Pancreas (tissue), 10 donors: ENCODE results near the gene PRDM12. TPM values are rescaled to one million over a fixed set of nuclear protein-coding genes. Genes with fewer than 3 reads are reported as not detected.

Source experiments
- ATAC-seq, 4 donors: fragments of 200-7000 bp; cut with Tn5 transposase; one replicate each; pipeline versions ENCODE4 v1.8.0 to v1.9.1; 2020; ENCODE audit warnings: mild to moderate bottlenecking in 4 of 4, moderate library complexity in 4 of 4
- DNase-seq, 6 donors: peaks; one replicate each; pipeline ENCODE4 v3.0.0-alpha.2; 2020
- FAIRE-seq: peaks from 2 replicates; lab custom pipeline; 2012; peaks lifted over from hg19 to GRCh38; lab: Jason Lieb, UNC
- H3K27ac ChIP-seq, 4 donors: fragments of 200-600 bp; sonication (generic); 1 replicate in 3 of 4; 2 replicates in 1 of 4; pipeline versions ENCODE4 v1.5.0 to v1.8.0; 2020
- H3K27me3 ChIP-seq, 4 donors: fragments of 200-600 bp; one replicate each; pipeline ENCODE4 v1.8.0; 2021
- H3K36me3 ChIP-seq, 3 donors: fragments of 200-600 bp; sonication (generic) in 1 of 3; one replicate each; pipeline versions ENCODE4 v1.5.0 to v1.8.0; 2020 to 2021
- H3K4me1 ChIP-seq, 3 donors: fragments of 200-600 bp; one replicate each; pipeline ENCODE4 v1.8.0; 2021
- H3K4me3 ChIP-seq, 4 donors: fragments of 200-600 bp; sonication (generic) in 2 of 4; one replicate each; pipeline versions ENCODE4 v1.5.0 to v1.8.0; 2020 to 2021
- H3K9me3 ChIP-seq, 4 donors: fragments of 200-600 bp; one replicate each; pipeline ENCODE4 v1.8.0; 2021
- CTCF ChIP-seq, 4 donors: fragments of 200-600 bp; sonication (generic) in 3 of 4; IDR thresholded peaks; one replicate each; pipeline versions ENCODE4 v1.5.0 to v1.8.0; 2021; ENCODE audit warnings: antibody characterized with exemption in 4 of 4
- WGBS, 2 donors: extraction: QIAGEN DNeasy Blood & Tissue Kit; methylation state at CpG; one replicate each; pipeline ENCODE4 v1.1.7; 2013; 5-methylcytosine and 5-hydroxymethylcytosine counted together
- intact Hi-C, 3 donors: fragments of 100-400 bp; cut with DNase I; formaldehyde crosslinking; loops; one replicate each; pipeline versions ENCODE4 v1.11.1 to v1.14.2; 2022
- polyA plus RNA-seq, 2 donors: library from polyadenylated mRNA; stranded (reverse); fragments of 200-250 nt; gene quantifications; one replicate each; pipeline ENCODE4 v1.2.3, GENCODE V29; 2013
- total RNA-seq, 6 donors: library from RNA; stranded (reverse); fragmentation: NEBNext Ultra II Directional in 4 of 6; extraction: Animal tissue kit (Norgen Biotek cat#: 25700) in 4 of 6; gene quantifications; one replicate each; pipeline versions ENCODE4 v1.2.1 to v1.2.4, GENCODE V29; 2021 to 2023
- donor health status: healthy with polysubstance abuse.
- donor health status: DM: no; HTN: no; CAD: no; lungs with moderate emphysema.
- donor health status: DM: no; HTN: no; CAD: no.
- donor health status: control.
- donor health status: control.
- donor health status: Bipolar disorder and iron deficiency.
- donor health status: DM: yes; HTN: yes; CAD: no.
- donor health status: DM: no; HTN: no; CAD: no.
- donor health status: DM: no; HTN: no; CAD: no.
- donor health status: DM: yes; HTN: yes; CAD: no.

PRDM12 gene
- total and polyA plus RNA-seq, 8 donors: 0.02 to 0.06 (median 0.06) TPM; not detected in 5

DNA sequence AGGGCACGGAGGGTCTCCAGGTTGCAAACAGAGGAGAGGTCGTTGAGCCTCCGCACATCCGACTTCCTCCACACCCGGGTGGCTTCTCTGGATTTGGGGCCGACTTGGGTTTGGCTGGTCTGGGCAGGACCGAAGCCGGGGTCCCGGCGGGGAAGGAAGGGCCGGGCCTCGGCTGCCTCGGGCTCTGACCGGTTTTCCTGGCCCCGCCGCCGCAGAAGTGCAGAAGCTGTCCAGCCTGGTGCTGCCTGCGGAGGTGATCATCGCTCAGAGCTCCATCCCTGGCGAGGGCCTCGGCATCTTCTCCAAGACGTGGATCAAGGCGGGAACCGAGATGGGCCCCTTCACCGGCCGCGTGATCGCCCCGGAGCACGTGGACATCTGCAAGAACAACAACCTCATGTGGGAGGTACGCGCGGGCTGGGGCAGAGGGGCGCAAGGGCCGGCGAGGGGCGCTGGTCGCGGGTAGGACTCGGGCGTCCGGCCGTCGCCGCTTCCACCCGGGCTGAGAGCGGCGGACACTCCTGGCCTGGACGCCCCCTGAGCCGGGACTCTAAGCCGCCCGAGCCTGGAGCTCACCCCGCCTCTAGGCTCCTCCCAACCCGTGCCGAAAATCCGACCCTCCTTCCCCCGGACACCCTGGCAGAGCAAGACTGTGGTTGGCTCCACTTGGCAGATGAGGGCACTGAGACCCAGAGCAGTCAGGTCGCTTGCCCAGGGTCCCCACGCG, 2.2 kb downstream of the PRDM12 start:
- FAIRE-seq (no peak), ATAC-seq (no peak), DNase-seq (no peak)
- no peak overlapping the region for H3K4me3 ChIP-seq
- no peak overlapping the region for H3K27ac ChIP-seq
- WGBS, 2 donors: 8% methylated on average over 45 to 60 of the region's 60 CpGs
- no peak for TF ChIP-seq CTCF (IDR thresholded peaks at IDR 0.05)
- H3K27me3 ChIP-seq: peaks cover 7 to 49% (median 23%) of the 10 kb centered on the region in 4 donors
- no peaks in the 10 kb centered on the region for H3K36me3 ChIP-seq
- H3K4me1 ChIP-seq: peaks cover 0 to 15% (median 12%) of the 10 kb centered on the region in 3 donors
- intact Hi-C loops: no loop called here
- no peaks in the 10 kb centered on the region for H3K9me3 ChIP-seq

GRCh38 chr9:130667120-130667435, 2.7 kb downstream of the PRDM12 start:
- no peak overlapping the region for H3K27ac ChIP-seq
- DNase-seq (no peak), FAIRE-seq (no peak), ATAC-seq (no peak)
- H3K27me3 ChIP-seq: peaks cover 5 to 43% (median 19%) of the 10 kb centered on the region in 4 donors
- peaks cover 0 to 15% (median 12%) of the 10 kb centered on the region in 3 donors for H3K4me1 ChIP-seq
- WGBS, 2 donors: 50 to 53% methylated on average over 4 of the region's 4 CpGs
- H3K4me3 ChIP-seq: no peak overlapping the region
- intact Hi-C loops: no loop called here
- no peak for TF ChIP-seq CTCF (IDR thresholded peaks at IDR 0.05)
- H3K36me3 ChIP-seq: no peaks in the 10 kb centered on the region
- H3K9me3 ChIP-seq: no peaks in the 10 kb centered on the region

GRCh38 chr9:130668196-130668595, 3.8 kb downstream of the PRDM12 start:
- Histone ChIP-seq H3K4me3 (no peak overlapping the region), H3K9me3 (no peaks in the 10 kb centered on the region), H3K4me1 (peaks cover 0 to 12% (median 9%) of the 10 kb centered on the region in 3 donors), H3K27ac (no peak overlapping the region), H3K27me3 (peaks cover 0 to 32% (median 14%) of the 10 kb centered on the region in 4 donors), H3K36me3 (no peaks in the 10 kb centered on the region)
- intact Hi-C loops: no loop called here
- ATAC-seq (no peak), DNase-seq (no peak), FAIRE-seq (no peak)
- WGBS, 2 donors: 73 to 85% methylated on average over 13 of the region's 13 CpGs
- TF ChIP-seq CTCF (IDR thresholded peaks at IDR 0.05): no peak

DNA sequence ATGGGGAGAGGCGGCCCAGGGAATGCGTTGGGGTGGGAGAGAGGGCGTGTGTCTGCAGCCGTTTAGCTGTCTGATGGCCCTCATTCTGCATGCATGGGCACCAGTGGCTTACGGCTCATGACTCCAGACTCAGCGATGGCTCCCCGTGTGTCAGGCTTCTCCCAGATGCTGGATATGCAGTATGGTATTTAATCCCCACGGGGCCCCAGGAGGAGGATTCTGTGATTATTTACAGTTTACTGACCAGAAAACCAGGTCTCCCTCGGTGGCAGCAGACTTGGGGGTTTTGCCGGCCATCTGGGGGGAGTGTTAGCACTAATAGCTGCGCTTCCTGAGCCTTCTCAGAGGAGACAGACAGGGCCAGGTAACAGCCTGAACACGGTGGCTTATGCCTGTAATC, 4.3 kb downstream of the PRDM12 start:
- no peak for FAIRE-seq
- H3K27ac ChIP-seq: no peak overlapping the region

More for the DNA sequence above, 4.3 kb downstream of the PRDM12 start:
- Histone ChIP-seq H3K9me3 (no peaks in the 10 kb centered on the region), H3K36me3 (no peaks in the 10 kb centered on the region), H3K4me1 (peaks cover 0 to 12% (median 4%) of the 10 kb centered on the region in 3 donors), H3K4me3 (no peak overlapping the region), H3K27me3 (peaks cover 0 to 28% (median 13%) of the 10 kb centered on the region in 4 donors)
- no peak for TF ChIP-seq CTCF (IDR thresholded peaks at IDR 0.05)
- no peak for ATAC-seq
- no peak for DNase-seq
- intact Hi-C loops: no loop called here
- 48 to 50% methylated on average over 12 of the region's 12 CpGs for WGBS, 2 donors
